Small intestine (tissue), 7 donors: Measurements from ENCODE around the gene BCL11A. TPM values are rescaled to one million over a fixed set of nuclear protein-coding genes. Genes with fewer than 3 reads are reported as not detected.
A peak's percentile ranks its signal among the peaks of the same experiment; 100 is the strongest.

ENCODE experiments used
- DNase-seq, 2 donors: peaks; one replicate each; pipeline versions ENCODE4 v3.0.0 to v3.0.0-alpha.2; 2013
- FAIRE-seq: peaks from 2 replicates; lab custom pipeline; 2012; peaks lifted over from hg19 to GRCh38; lab: Jason Lieb, UNC
- H3K27ac ChIP-seq, 3 donors: one replicate each; pipeline ENCODE4 v1.5.1; 2013; ENCODE audit warnings: low read length in 2 of 3, mild to moderate bottlenecking in 2 of 3, control low read depth in 1 of 3, inconsistent platforms in 1 of 3, low read depth in 1 of 3, moderate library complexity in 1 of 3
- H3K27me3 ChIP-seq, 3 donors: one replicate each; pipeline ENCODE4 v1.6.1; 2013; ENCODE audit warnings: low read length in 3 of 3, inconsistent platforms in 1 of 3; ENCODE audit not compliant: control insufficient read depth in 3 of 3, insufficient read depth in 3 of 3
- H3K36me3 ChIP-seq, 3 donors: one replicate each; pipeline ENCODE4 v1.6.1; 2013; ENCODE audit warnings: low read length in 3 of 3, inconsistent platforms in 1 of 3, low read depth in 1 of 3, mild to moderate bottlenecking in 1 of 3, moderate library complexity in 1 of 3; ENCODE audit not compliant: control insufficient read depth in 3 of 3, insufficient read depth in 2 of 3
- H3K4me1 ChIP-seq, 3 donors: one replicate each; pipeline ENCODE4 v1.6.1; 2013; ENCODE audit warnings: low read length in 2 of 3, inconsistent platforms in 1 of 3, low read depth in 1 of 3, mild to moderate bottlenecking in 1 of 3, moderate library complexity in 1 of 3; ENCODE audit not compliant: control insufficient read depth in 3 of 3, insufficient read depth in 2 of 3
- H3K4me3 ChIP-seq, 3 donors: one replicate each; pipeline ENCODE4 v1.5.1; 2013; ENCODE audit warnings: low read length in 3 of 3, control low read depth in 1 of 3, inconsistent platforms in 1 of 3, low read depth in 1 of 3, mild to moderate bottlenecking in 1 of 3, moderate library complexity in 1 of 3
- H3K9me3 ChIP-seq, 2 donors: one replicate each; pipeline ENCODE4 v1.6.1; 2013; ENCODE audit warnings: low read depth in 1 of 2, low read length in 1 of 2; ENCODE audit not compliant: control insufficient read depth in 2 of 2, insufficient read depth in 1 of 2
- WGBS, 3 donors: extraction: QIAGEN DNeasy Blood & Tissue Kit; methylation state at CpG; one replicate each; pipeline ENCODE4 v1.1.7; 2013; 5-methylcytosine and 5-hydroxymethylcytosine counted together
- polyA plus RNA-seq, 4 donors: library from polyadenylated mRNA; stranded (reverse) in 3 of 4; unstranded in 1 of 4; fragments of 200-250 nt in 3 of 4; fragments of 120-200 nt in 1 of 4; gene quantifications; one replicate each; pipeline versions ENCODE4 v1.2.1 to v1.2.3, GENCODE V29; 2013
- donor health status: healthy with polysubstance abuse.
- donor health status: control.
- donor health status: control.
- donor health status: Bipolar disorder and iron deficiency.
- donor health status: healthy.

Gene BCL11A
- polyA plus RNA-seq, 4 donors, result 2.2 to 22.5 (median 13.9) TPM

DNA sequence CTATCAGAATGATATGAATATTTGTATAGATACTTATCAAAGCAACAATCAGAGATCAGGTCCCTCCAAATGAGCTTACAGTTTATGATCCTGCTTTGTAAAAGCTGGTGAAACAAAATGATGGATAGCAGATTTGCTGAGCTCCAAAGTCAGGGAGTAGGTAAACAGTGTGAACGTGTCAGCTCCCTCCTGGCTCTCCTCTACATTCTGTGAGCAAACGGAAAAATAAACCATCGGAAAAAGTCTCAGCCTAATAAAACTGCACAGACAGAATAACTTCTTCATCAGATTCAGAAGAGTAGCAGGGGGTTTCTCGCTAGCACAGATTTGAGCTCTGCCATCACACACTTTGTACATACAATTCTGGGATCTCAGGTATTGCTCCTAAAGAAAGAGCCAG, 51.3 kb downstream of the BCL11A start:
- H3K9me3 ChIP-seq, result no peaks in the 10 kb centered on the region
- WGBS, 3 donors, result 60 to 63% (median 60%) methylated on average over 4 of the region's 4 CpGs
- H3K36me3 ChIP-seq, result peaks cover 0 to 62% (median 0%) of the 10 kb centered on the region in 3 donors
- no peak overlapping the region for H3K27ac ChIP-seq
- no peak overlapping the region for H3K4me3 ChIP-seq
- no peak for DNase-seq
- H3K27me3 ChIP-seq, result no peaks in the 10 kb centered on the region
- no peak for FAIRE-seq
- peaks cover 0 to 14% (median 0%) of the 10 kb centered on the region in 3 donors for H3K4me1 ChIP-seq

DNA sequence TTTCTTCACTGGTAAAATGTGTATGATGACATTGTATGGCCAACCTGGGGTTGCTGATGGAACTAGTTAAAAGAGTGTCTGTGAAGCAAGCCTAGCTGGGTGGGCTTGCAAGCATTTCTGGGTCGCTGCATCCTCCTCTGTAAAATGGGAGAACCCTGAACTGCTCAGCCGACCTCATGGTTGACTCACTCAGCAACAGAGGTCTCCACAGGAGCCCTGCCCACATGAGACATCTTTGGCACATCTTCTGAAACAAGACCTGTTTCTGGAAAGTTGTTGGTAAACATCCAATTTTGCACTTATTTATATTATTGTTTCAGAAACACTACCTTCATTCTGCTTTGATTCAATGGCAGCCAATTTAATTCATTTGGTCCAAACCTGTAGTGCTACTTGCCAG, 52.6 kb downstream of the BCL11A start:
- H3K4me3 ChIP-seq, result no peak overlapping the region
- 78 to 92% (median 83%) methylated on average over 2 of the region's 2 CpGs for WGBS, 3 donors
- FAIRE-seq (no peak), DNase-seq (no peak)
- no peak overlapping the region for H3K27ac ChIP-seq
- no peaks in the 10 kb centered on the region for H3K27me3 ChIP-seq
- H3K9me3 ChIP-seq, result no peaks in the 10 kb centered on the region
- peaks cover 0 to 26% (median 7%) of the 10 kb centered on the region in 3 donors for H3K4me1 ChIP-seq
- H3K36me3 ChIP-seq, result peaks cover 0 to 57% (median 0%) of the 10 kb centered on the region in 3 donors

DNA sequence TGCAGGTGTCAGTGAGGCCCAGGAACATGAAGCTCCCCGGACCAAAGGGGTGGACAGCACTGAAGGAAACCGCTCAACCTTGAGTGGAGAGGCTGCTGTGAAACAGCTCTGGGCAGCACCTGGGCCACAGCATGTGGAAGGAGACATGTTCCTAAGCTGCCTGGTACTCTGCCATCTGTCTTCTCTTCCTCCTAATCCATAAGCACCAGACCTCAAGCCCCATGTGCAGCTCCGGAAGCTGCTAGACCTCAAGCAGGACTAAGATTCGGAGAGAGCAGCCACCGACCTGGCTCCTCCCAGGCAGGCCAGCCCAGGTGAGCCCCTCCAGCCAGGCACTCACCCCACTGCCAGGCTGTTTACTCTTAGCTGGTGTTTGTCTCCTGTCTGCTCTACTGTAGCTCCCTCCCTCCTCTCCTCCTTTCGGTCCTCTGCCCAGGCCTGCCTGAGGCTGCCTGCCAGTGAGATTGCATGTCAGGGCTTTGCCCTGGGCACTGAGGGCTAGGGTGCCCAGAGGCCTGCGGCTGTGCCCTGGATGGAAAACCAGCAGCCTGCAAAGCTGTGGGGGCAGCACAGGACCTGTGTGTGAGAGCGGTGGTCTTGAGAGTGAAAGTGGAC, 53.7 kb downstream of the BCL11A start:
- no peaks in the 10 kb centered on the region for H3K9me3 ChIP-seq
- FAIRE-seq (no peak), DNase-seq (no peak)
- H3K36me3 ChIP-seq, result peaks cover 0 to 48% (median 0%) of the 10 kb centered on the region in 3 donors
- no peaks in the 10 kb centered on the region for H3K27me3 ChIP-seq
- no peak overlapping the region for H3K27ac ChIP-seq
- H3K4me1 ChIP-seq, result peaks cover 7 to 32% (median 7%) of the 10 kb centered on the region in 3 donors
- WGBS, 3 donors, result 80 to 82% (median 81%) methylated on average over 8 of the region's 8 CpGs
- no peak overlapping the region for H3K4me3 ChIP-seq

DNA sequence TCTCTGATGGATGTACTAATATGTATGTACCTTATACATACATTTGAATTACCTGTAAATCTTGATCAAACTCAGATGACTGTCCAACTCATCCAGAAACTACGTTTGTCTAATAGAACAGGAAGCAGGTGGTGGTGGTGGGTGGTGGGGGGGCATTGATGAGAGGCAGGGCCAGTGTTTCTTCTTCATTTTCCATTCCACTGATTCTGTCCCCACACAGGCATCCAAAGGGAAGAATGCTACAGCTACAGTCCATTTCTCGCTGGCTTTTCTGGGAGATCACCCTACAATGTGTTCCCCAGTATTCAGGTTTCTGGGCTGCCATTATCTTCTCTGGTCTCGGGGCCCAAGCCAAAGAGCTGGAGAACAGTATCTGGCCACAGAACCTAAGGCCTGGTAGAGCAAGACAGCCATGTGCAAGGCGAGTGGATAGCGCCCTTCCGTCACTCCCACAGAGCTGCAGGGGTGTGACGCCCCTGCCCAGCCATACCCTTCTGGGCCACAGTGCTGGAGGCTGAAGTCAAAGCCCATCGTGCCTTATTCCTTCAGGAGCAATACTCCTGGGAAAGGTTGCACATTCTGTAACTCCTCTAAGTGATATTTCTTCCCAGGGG, 54.5 kb downstream of the BCL11A start:
- FAIRE-seq, result no peak

DNA sequence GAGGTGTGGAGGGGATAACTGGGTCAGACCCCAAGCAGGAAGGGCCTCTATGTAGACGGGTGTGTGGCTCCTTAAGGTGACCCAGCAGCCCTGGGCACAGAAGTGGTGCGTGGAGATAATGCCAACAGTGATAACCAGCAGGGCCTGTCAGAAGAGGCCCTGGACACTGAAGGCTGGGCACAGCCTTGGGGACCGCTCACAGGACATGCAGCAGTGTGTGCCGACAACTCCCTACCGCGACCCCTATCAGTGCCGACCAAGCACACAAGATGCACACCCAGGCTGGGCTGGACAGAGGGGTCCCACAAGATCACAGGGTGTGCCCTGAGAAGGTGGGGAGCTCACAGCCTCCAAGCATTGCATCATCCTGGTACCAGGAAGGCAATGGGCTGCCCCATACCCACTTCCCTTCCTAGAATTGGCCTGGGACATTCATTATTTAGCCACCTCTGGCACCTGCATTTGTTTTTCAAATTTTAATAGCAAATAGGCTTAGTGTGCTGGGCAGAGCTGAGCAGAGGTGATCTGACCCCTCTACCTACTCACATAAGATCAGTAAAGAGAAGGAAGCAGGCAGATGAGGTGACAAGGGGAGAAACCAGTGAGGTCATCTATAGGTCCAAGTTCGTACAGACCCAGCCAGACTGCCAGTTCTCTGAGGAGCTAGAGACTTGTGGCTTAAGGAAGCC, 55.2 kb downstream of the BCL11A start:
- no peak for FAIRE-seq
- no peak overlapping the region for H3K27ac ChIP-seq
- H3K4me3 ChIP-seq, result no peak overlapping the region
- DNase-seq, result no peak
- H3K9me3 ChIP-seq, result no peaks in the 10 kb centered on the region
- H3K27me3 ChIP-seq, result no peaks in the 10 kb centered on the region
- peaks cover 0 to 44% (median 0%) of the 10 kb centered on the region in 3 donors for H3K36me3 ChIP-seq
- WGBS, 3 donors, result 86 to 90% (median 86%) methylated on average over 8 of the region's 8 CpGs
- H3K4me1 ChIP-seq, result peaks cover 7 to 46% (median 9%) of the 10 kb centered on the region in 3 donors

More for the DNA sequence above, 54.5 kb downstream of the BCL11A start:
- 80 to 84% (median 84%) methylated on average over 8 of the region's 8 CpGs for WGBS, 3 donors
- H3K27ac ChIP-seq, result no peak overlapping the region
- DNase-seq, result no peak
- no peaks in the 10 kb centered on the region for H3K27me3 ChIP-seq
- H3K4me3 ChIP-seq, result no peak overlapping the region
- peaks cover 7 to 40% (median 9%) of the 10 kb centered on the region in 3 donors for H3K4me1 ChIP-seq
- H3K36me3 ChIP-seq, result peaks cover 0 to 46% (median 0%) of the 10 kb centered on the region in 3 donors
- H3K9me3 ChIP-seq, result no peaks in the 10 kb centered on the region

DNA sequence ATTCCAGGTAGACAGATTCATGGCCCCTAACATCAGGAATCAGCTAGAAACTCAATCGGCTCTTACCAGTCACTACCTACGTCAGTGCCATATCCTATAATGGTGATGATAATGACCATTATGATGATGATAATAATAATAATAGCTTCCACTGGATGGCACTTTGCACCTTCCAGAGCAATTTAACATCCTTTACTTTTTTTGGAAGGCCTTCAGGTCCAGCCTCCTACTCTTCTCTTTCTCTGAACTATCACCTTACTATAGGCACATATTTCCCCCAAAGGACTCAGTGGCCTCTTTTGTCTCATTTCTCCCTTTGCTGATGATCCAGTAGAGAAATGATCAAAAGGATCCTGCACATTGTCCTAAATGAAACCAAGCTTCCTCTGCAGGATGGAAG, 56.0 kb downstream of the BCL11A start:
- 23 to 68% (median 38%) methylated on average over 2 of the region's 2 CpGs for WGBS, 3 donors
- Histone ChIP-seq H3K4me1 (peaks cover 7 to 51% (median 9%) of the 10 kb centered on the region in 3 donors), H3K36me3 (peaks cover 0 to 39% (median 0%) of the 10 kb centered on the region in 3 donors), H3K27me3 (no peaks in the 10 kb centered on the region), H3K9me3 (no peaks in the 10 kb centered on the region), H3K27ac (peak overlapping the region in 1 of 3 donors; percentile 12), H3K4me3 (no peak overlapping the region)
- no peak for DNase-seq
- no peak for FAIRE-seq

DNA sequence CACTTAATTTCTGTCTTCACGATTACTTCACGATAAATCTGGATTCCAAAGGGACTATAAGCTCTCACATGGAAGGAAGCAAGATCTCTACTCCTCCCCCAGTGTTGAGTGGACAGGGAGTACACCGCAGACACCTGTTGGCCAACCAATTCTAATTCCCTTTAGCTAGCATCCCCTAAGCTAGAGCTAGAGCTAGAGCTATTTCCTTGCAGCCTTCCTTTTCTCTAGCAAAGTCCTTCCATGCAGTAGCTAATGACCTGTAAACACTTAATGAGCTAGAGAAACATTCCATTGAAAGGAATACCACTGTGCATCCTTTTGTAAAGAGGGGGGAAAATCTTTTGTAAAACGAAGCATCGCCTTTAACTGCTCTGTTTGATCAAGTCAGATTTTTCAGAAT, 56.5 kb downstream of the BCL11A start:
- Histone ChIP-seq H3K27ac (no peak overlapping the region), H3K4me3 (no peak overlapping the region), H3K4me1 (peaks cover 7 to 56% (median 9%) of the 10 kb centered on the region in 3 donors), H3K36me3 (peaks cover 0 to 40% (median 0%) of the 10 kb centered on the region in 3 donors), H3K9me3 (no peaks in the 10 kb centered on the region), H3K27me3 (no peaks in the 10 kb centered on the region)
- no peak for FAIRE-seq
- DNase-seq, result no peak
- 87 to 91% (median 90%) methylated on average over 5 of the region's 5 CpGs for WGBS, 3 donors

DNA sequence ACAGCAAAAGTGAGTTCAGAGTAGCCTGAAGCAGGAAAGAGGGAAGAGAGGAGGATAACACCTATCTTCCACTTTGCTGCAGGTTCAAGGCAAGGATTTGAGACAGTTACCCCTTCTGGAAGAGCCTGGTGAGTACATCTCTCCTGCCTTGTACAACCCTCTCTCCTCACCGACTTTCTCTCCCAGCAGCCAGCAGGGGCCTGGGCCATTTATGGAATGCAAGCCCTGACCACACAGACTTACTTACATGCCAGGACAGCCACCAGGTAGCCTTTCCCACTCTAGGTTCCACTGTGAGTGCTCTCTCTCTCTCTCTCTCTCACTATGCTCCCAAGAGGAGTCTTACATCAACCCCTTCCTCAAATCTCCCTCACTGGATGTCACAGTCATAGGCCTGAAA, 57.0 kb downstream of the BCL11A start:
- peaks cover 7 to 56% (median 9%) of the 10 kb centered on the region in 3 donors for H3K4me1 ChIP-seq
- FAIRE-seq (no peak), DNase-seq (no peak)
- H3K9me3 ChIP-seq, result no peaks in the 10 kb centered on the region
- H3K36me3 ChIP-seq, result peaks cover 0 to 41% (median 0%) of the 10 kb centered on the region in 3 donors
- H3K27me3 ChIP-seq, result no peaks in the 10 kb centered on the region
- H3K4me3 ChIP-seq, result no peak overlapping the region
- H3K27ac ChIP-seq, result peak overlapping the region in 1 of 3 donors; percentile 78
- WGBS, 3 donors, result 54 to 72% (median 56%) methylated on average over 1 of the region's 1 CpG
